GM21447 (cell line): Measurements from ENCODE around the gene SULT1C3.
"Not testable (repeated sequence)": the region's sequence is repeated elsewhere in the genome, so short reads cannot be mapped to it uniquely, and the experiment has no call there.

Experiments used
- ATAC-seq: cut with Tn5 transposase; IDR thresholded peaks from one replicate; pipeline ENCODE4 v1.9.1; 2021; ENCODE audit not compliant: unreplicated experiment

Gene SULT1C3

DNA sequence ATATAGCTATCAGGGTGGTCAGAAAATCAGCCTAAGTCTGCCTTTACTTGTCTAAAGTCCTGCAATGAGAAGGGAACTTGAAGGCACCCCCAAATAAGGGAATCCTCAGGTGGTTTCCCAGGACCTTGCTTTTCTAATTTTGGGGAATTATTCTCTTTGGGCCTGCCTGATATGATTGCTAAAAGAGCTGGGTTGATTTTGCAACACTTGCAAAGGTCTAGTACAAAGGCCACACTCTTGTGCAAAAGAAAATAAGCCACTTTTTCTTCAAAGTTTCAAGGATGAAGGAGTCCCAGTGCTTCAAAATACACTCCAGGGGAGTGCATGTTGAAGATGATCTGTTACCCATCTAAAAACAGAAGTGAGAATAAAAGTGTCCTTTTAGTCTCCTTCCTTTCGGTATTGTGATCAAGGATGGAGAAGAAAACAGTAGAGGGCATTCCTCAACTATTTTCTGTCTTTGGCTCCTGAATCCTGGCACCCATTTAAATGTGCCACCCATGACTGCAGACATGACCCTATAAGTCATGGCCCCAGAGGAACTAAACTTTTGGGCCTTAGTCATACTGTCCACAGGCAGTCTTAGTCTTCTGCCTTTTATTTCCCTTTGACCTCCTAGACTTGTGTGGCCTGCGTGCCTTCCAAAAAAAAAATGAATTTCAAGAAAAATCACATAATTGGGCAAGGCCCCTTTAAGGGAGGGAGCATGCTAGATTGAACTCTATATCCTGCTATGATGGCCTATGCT, 5.1 kb downstream of the SULT1C3 start:
- no peak for ATAC-seq

- ATAC-seq: no peak
Measured at GRCh38 chr2:108253106-108253505, 13.3 kb downstream of the SULT1C3 start.

GRCh38 chr2:108257757-108258331, 18.1 kb downstream of the SULT1C3 start:
- ATAC-seq: no peak

DNA sequence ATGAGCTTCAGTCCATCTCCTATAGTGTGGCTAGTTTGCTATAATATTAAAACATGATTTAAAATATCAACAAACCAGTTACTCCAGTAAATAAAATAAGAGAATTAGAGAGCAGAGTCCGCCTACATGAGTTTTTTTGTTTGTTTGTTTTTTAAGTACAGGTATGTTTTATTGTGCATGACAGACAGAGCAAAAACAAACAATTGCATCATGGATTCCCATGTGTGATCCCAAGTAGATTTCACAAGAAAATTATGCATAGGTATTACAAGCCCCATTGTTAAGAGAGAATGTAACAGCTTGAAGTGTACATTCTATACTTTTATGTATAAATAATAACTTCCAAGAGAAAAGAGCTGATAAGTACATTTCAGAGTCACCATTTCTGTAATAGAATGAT, 21.0 kb downstream of the SULT1C3 start:
- ATAC-seq: no peak

- ATAC-seq: no peak
Measured at GRCh38 chr2:108262036-108262435, 22.3 kb downstream of the SULT1C3 start.

DNA sequence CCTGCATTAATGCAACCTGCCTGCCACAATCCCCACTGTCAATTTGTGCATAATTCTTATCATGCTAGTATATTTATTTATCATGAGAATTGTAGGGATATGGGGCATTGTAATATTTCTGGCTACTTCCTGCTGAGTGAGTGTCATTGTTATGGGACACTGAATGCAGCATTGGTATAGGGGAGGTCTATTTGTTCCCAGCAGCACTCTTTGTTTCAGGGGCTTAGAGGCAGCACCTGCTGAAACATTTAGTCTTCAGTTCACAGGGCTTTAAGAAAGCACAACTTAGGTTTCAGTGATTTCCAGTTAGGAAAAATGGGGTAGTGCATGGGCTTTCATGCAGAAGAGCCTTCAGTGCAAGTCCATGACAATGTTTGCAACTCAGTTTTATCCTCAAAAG, 23.6 kb downstream of the SULT1C3 start:
- no peak for ATAC-seq

DNA sequence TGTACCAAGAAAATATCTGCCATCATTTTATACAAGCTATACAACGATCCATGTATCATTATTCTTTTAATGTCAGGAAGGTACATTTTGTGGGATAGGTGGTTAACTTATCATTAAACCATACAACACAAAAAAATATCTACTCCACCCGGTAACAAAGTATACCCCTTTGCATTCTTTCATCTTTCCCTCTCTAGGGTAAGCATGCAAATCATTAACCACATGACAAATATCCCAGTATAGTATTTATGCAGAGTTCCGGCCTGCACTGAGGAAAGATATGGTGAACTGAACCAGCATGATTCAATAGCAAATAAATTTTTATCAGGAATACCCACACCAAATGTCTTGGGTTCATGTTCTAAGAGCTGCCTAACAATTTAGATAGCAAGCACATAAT, 26.4 kb downstream of the SULT1C3 start:
- no peak for ATAC-seq

DNA sequence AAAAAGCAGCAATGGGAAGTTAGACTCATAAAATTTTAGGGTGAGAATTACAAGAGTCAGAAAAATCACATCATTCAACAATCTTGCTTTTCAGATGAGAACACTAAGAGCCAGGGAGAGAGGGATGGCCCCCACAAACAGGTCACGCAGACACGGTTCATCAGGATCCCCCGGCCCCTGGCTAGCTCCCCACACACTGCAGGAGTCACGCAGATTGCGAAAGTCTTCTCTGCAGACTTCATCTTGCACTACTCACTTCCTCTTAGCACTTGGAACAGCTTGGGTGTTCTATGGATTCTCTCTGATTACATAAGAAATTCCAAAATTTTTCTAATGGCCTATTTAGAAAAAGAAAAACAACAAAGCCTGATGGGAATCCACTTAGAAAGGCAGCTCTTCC, 27.3 kb downstream of the SULT1C3 start:
- no peak for ATAC-seq

DNA sequence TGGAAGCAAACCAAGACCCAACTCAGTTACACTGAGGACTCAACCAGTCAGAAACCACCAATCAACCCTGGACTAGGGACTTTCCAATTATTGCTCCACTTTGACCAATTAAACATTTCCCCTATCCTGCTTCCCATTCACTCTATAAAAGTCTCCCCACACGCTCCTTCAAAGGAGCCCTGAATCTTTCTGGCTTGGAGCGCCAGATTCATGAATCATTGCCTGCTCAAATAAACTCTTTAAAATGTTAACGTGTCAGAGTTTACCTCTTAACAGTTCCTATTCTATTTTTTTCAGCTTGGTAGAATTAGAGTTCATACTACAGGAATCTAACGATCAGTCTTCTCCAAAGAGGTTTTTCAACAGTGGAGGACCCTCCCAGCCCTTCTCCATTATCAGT, 28.2 kb downstream of the SULT1C3 start:
- ATAC-seq: no peak

GRCh38 chr2:108270346-108270745, 30.6 kb downstream of the SULT1C3 start:
- ATAC-seq: no peak

DNA sequence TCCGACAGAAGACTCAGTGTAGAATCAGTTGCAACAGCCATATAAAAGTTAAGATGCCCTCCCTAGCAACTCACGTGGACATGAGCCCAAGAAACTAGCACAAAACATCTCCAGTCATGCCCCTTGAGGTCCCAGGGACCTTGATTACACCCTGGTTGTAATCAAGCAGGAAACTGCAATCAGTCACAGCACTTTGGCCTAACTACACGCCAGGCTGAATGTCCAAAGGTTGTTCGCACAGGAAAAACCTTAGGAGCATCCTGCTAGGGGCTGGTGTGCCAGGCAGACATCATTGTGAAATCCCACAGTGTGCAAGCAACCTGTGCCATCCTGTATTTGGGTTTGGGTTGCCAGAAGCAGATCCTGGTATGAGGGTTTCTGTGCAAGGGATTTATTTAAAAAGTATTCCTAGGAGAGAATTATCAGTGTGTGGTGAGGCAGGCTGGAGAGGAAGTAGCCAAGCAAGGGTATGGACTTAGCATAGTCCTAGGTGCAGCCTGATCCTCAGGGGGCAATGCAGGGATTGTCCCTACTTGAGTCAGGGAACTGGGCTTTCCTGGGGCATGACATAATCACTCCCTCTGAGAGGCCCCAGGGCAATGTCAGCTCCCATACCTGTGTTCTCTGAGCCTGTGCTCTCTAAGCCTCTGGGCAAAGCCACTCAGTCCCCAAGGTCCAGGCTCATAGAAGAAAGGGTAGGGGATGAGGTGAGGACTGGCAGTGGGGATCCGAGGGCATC, 31.2 kb downstream of the SULT1C3 start:
- ATAC-seq: no peak

GRCh38 chr2:108271691-108272253, 32.0 kb downstream of the SULT1C3 start:
- ATAC-seq: no peak

GRCh38 chr2:108278631-108279030, 38.9 kb downstream of the SULT1C3 start:
- ATAC-seq: no peak

GRCh38 chr2:108279468-108279867, 39.7 kb downstream of the SULT1C3 start:
- no peak for ATAC-seq

DNA sequence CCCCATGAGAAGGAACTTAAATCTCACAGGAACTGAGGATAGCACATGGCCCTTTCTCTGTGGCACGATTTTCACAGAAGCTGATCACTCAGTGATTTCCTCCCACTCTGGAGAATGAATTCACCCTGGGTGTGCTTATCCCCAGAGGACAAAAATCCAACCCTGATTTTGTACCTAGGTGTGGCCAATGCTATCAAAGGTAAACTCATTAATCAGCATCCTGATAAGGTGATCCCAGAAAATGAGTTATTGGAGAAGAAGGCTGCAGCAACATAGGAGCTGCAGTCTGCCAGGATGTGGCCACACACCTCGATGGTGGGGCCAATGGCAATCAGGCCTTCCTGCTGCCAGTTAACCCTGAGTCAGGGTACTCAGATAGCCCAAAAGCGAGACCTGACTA, 40.7 kb downstream of the SULT1C3 start:
- no peak for ATAC-seq

DNA sequence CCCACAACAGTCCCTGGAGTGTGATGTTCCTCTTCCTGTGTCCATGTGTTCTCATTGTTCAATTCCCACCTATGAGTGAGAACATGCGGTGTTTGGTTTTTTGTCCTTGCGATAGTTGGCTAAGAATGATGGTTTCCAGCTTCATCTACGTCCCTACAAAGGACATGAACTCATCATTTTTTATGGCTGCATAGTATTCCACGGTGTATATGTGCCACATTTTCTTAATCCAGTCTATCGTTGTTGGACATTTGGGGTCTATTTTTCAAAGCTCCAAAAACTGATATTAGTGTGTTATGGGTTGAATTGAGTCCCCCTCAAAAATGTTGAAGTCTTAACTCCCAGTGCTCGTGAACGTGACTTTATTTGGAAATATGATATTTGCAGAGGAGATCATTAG, 44.8 kb downstream of the SULT1C3 start:
- ATAC-seq: not testable (repeated sequence)

GRCh38 chr2:108285616-108286015, 45.8 kb downstream of the SULT1C3 start:
- ATAC-seq: no peak

DNA sequence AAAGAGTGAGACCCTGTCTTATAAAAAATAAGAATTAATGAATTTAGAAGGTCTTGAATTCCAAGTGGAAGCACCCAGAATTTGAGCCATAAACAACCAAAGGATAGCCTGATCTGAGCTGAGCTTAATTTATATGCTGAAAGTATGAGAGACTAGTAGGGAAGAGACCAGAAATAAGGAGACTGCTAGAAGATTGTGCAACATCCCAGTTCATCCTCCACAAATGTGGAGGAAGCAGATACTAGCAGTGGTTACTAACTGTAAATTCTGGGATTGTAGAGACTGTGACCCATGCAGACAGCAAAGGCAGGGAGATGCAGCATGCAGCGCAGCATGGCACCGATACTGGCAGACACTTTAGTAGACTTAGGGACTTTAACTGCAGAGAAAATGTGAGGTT, 47.4 kb downstream of the SULT1C3 start:
- no peak for ATAC-seq

DNA sequence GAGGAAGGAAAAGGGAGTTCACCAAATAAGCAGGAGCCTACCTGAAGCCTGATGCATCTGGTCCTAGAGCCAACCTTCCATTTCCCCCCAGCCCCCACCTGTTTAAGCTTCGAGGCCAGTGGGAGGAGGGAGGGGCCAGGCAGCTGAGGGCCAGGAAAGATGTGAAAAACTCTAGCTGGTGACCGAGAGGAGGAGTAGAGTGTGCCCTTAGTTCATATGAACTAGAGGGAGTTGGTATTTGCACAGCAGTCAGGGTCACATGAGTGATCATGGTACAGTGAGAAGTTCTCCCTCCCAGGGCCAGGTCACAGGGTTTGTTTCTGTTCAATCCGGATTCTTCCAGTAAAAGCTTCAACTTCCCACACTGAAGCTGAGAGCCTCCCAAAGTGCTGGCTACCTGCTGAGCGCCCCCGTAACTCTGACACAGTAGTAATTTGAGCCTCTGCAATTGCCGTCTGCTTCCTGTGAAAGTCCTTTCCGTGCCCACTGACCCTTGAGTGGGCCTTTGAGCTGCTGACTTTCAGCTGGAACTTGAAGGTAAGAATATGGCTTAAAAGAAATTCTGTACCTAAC, 48.9 kb downstream of the SULT1C3 start, which contains the start of gene SULT1C2:
Gene SULT1C2, plus strand, starts transcription at position 362 of the 573 bp plus-strand sequence. CDS start 4,773 bp downstream, outside the sequence.
- ATAC-seq: no peak

GRCh38 chr2:108293850-108294249, 54.1 kb downstream of the SULT1C3 start:
- ATAC-seq: no peak

GRCh38 chr2:108297436-108298141, 57.8 kb downstream of the SULT1C3 start:
- ATAC-seq: no peak
